GM23248 (cell line): ENCODE data around the gene POLR3C.
"Not testable (repeated sequence)": the region's sequence is repeated elsewhere in the genome, so short reads cannot be mapped to it uniquely, and the experiment has no call there.

Experiments
- EZH2 ChIP-seq: fragments of 200-600 bp; sonication (generic); IDR thresholded peaks from 2 replicates; pipeline ENCODE4 v1.6.1; 2018; ENCODE audit warnings: antibody characterized with exemption, mild to moderate bottlenecking; ENCODE audit not compliant: insufficient read depth, poor library complexity, severe bottlenecking
- EZH2phosphoT487 ChIP-seq: fragments of 200-600 bp; sonication (generic); IDR thresholded peaks from 2 replicates; pipeline ENCODE4 v1.6.1; 2018; ENCODE audit warnings: antibody characterized with exemption, moderate library complexity, mild to moderate bottlenecking, low read depth; ENCODE audit not compliant: insufficient read depth

- TF ChIP-seq EZH2, EZH2phosphoT487: not testable (repeated sequence)
These were observed 10.8 kb upstream of the POLR3C start for GRCh38 chr1:145812977-145813810.
